GF-D8 (cell line): ENCODE measurements around the gene IL31.

ENCODE experiments used
- DNase-seq: peaks from one replicate; lab custom pipeline; 2025; lab: John Stamatoyannopoulos, UW

The IL31 gene

DNA sequence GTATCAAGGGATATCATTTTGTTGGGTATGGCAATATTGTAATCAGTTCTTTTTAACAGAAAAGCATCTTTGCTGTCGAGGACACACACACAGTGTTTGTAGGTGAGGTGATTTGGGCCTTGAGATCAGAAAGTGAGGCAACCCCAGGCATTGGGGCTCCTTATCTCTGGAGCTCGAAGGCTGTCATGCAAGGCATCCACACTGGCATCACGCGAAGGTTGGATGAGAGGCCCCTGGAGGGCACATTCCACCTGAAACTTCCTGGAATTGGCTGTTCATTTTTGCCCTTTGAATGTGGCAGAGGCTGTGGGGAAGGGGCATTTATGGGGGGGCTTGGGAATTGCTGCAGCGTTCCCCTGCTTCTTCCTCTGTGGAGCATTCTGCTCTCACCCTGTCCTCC, 45.5 kb downstream of the IL31 start:
- no peak for DNase-seq

DNA sequence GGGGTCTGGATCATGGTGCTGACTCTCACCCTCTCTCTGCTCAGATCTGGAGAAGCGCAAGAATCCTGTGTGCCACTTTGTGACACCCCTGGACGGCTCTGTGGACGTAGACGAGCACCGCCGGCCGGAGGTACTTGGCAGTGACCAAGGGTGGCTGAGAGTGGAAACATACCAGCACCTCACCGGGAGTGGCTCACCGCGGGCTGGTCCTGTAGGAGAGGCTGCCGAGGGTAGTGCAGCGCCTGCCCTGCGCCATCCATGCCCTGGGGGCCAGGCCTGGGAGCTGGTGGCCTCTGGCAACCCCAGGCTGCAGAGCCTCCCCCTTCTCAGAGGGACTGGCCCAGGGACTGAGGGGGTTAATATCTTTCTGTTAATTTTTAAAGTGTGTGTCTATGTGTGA, 46.2 kb downstream of the IL31 start:
- DNase-seq: no peak

DNA sequence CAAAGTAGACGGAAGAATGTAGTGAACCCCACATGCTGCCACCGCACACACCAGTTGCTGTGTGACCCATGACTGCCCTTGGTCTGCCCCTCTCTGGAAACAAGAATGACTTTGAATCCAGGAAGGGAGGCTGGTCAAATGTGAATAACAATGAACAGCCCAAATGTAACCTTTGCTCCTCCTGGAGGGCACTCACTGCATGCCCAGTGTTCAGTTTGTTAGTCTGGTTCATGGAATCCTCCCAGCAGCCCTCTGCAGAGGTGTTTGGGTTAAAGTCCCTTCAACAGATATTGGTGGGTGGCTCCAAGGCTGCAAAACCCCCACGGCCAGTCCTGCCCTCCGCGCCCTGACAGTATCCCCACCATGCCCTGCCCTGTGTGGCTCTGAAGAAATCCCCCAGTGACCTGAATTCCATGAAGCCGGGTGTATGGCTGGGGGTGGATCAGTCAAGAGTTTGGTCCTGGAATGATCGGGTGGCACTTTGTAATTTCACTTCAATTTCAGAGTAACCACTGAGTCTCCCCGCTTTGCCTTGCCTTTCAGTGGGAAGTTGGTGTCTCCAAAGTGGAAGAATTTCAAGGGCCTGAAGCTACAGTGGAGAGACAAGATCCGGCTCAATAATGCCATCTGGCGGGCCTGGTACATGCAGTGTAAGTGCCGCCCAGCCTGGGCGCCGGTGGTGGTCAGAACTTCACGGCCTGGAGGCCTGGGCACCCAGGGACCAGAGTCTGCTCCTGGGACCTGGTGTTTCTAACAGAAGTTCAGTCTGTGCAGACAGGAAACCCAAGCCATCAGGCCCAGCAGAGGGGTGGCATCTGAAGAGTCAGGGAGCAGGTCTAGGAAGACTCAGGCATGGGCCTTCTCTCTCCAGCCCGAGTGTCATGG, 47.1 kb downstream of the IL31 start:
- no peak for DNase-seq

DNA sequence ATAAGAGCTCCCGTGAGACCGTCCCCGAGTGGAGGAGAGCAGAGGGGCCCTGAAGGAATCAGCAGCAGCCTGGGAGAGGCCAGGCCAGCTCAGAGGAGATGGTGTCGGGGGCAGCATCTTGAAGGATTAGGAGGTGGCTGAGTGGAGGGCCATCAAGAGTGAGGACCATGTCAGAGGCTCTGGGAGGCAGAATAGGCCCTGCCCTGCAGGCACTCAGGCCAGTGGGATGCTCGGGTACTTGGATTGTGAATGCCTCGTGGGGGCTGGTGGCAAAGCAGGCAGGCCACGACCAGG, 47.7 kb downstream of the IL31 start:
- DNase-seq: no peak

DNA sequence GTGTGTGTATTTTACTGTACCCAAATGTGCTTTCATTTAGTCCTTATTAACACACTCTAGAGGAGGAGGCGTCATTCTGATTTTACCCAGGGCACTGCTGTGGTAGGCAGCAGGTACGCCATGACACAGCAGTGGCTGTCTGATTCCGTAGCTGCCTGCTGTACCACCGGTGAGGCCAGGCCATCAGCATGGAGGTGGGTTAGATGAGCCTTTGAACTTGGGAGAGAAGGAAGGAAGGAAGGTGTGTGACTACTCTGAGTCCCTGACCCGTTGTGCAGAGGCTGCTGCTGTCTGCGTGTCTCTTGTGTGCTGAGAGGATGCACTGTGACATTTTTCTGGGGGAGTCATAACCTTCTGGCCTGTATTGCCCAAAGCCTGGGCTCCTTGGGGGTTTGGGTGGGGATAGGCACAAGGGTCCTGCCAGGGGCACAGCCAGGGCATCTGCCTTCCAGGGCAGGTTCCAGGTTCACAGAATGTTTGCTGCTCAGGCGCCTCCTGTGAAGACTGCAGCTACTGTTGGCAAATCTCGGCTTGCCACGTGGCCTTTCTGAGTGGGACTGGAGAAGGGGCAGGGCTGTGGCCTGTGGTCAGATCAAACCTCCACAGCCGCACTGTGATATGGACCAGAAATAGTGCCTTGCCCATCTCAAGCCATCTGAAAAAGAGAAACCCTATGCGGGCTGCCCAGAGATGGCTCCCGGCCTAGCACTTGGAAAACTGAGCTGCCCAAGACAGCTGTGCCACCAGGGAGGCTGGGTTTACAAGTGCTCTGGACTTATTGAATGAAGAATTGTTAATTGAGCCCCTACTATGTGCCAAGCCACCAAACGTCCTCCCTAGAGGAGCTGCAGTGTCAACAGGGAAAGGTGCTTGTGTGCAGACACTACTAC, 48.3 kb downstream of the IL31 start:
- no peak for DNase-seq

DNA sequence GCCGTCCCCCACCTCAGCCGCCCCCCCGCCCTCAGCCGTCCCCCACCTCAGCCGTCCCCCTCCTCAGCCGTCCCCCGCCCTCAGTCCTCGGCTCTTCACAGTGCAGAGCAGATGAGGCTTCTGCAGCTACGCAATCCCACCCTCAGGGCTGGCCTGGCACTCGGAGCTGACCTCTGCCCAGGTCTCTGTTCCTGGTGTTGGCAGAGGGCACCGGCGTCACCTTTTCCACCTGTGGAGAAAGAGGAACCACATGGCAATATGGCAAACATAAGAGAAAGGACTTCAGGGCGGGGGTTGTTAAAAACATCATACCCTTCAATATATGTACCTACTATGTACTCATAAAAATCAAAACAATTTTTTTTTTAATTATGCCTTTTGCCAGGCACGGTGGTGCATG, 49.7 kb downstream of the IL31 start:
- no peak for DNase-seq

DNA sequence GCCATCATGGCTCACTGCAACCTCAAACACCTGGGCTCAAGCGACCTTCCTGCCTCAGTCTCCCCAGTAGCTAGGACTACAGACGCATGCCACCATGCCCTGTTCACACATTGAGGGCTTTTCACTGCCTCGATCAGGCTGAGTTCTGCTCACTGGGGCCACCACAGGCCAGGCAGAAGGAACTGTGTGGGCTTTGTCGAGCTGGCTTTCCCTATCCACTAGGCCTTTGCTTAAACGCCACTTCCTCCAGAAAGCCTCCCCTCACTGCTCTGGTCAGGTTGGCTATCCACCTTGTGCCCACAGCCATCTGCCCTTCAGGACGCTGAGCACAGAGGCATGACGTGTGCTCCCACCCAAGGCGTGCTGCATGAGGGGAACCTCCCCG, 50.3 kb downstream of the IL31 start:
- DNase-seq: no peak

DNA sequence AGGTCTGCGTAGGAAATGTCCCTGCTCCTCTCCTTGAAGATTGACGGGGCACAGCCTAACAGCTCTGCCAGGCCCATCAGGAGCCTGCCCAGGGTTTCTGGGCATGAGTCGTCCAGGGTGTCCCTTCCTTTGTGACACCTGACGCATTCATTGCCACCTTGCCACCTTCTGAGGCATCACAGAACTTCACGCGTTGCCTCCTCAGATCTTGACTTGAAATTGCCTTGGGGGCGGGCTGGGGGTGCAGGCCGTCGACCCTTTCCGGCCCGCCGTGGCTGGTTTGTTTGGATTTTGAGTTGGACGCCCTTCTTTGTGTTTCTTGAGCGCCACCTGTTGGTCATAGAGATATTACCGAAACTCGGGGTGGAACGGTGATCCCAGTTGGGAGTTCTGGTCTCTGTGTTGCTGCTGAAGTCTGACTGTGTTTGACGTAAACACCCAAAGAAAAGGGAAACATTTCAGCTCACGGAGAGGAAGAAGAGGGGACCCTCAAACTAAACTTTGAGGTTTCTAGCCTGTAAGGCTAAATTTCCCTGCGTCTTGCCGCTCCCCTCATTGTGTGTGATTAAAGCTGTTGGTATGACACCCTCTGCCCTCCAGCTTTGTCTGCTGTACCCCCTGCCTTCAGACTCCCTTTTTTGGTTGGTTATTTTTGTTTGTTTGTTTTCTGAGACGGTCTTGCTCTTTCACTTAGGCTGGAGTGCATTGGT, 50.8 kb downstream of the IL31 start:
- no peak for DNase-seq
